ENCODE measurements around the gene FLVCR2. TPM values are rescaled to one million over a fixed set of nuclear protein-coding genes. Genes with fewer than 3 reads are reported as not detected.

Gene FLVCR2
- total and polyA plus RNA-seq, 2 of the 13 experiments (the other 11 are each of a cell fraction or from before 2014, with no cell fraction given): 9.9 to 10.5 TPM

GRCh38 chr14:75634848-75635247 lies 56.4 kb downstream of the FLVCR2 start:
- H3K27ac ChIP-seq (ENCODE audit: extremely low read length, insufficient read depth, low read length): no peak overlapping the region
- no peaks in the 10 kb centered on the region for H4K20me1 ChIP-seq (ENCODE audit: insufficient read depth, low read length)
- 97% methylated on average over 5 of the region's 5 CpGs for WGBS (ENCODE audit: low lambda C conversion rate)
- intact Hi-C loops (cut with micrococcal nuclease; ENCODE audit: unreplicated experiment): no loop called here
- ATAC-seq (no peak), DNase-seq (ENCODE audit: low spot score) (no peak), FAIRE-seq (no peak)
- no peaks in the 10 kb centered on the region for H3K27me3 ChIP-seq (ENCODE audit: control insufficient read depth in 1 of 2, insufficient read depth in 2 of 2, low read length in 2 of 2)
- H3K9me3 ChIP-seq (ENCODE audit: low read length): no peaks in the 10 kb centered on the region
- ChIA-PET CTCF (ENCODE audit: low intra/inter-chr PET ratio, low total read pairs) (no interaction called here), POLR2A (interaction anchor here (1.1 kb wide), 1 partner anchor 16 kb away, joined by 3 read pairs; no protein-coding TSS in a partner anchor)
- H3K9ac ChIP-seq (ENCODE audit: insufficient read depth, low read depth, low read length): no peak overlapping the region
- no peak overlapping the region for H3K4me2 ChIP-seq (ENCODE audit: low read depth, low read length)
- BruUV-seq (replicated peaks): no TSS peak
- H2AFZ ChIP-seq (ENCODE audit: low read length): no peak overlapping the region
- peaks cover 20% of the 10 kb centered on the region for H3K4me1 ChIP-seq (ENCODE audit: insufficient read depth, low read length)
- H3K79me2 ChIP-seq (ENCODE audit: insufficient read depth, low read length): no peaks in the 10 kb centered on the region
- no peak overlapping the region for H3K4me3 ChIP-seq (replicated peaks in 1 of 3; ENCODE audit: insufficient read depth in 1 of 3, low read depth in 2 of 3, low read length in 3 of 3)
- in situ Hi-C loops (cut with HindIII; ENCODE audit: extremely low pct_ligation_motif_present, low pct_unique_long_range_greater_than_20kb): no loop called here
- peaks cover 2 to 18% of the 10 kb centered on the region in 2 experiments; a peak in 4 of 5 replicates for H3K36me3 ChIP-seq (replicated peaks in 1 of 2; ENCODE audit: control insufficient read depth in 1 of 2, insufficient read depth in 2 of 2, low read length in 2 of 2)
- TF ChIP-seq CBX5 (CRISPR knock-in tag; IDR thresholded peaks at IDR 0.05; ENCODE audit: borderline replicate concordance): no peak
- no peak for TF ChIP-seq ZNF609 (CRISPR knock-in tag; IDR thresholded peaks at IDR 0.05; ENCODE audit: borderline replicate concordance)
- TF ChIP-seq FOSL2 (CRISPR knock-in tag; IDR thresholded peaks at IDR 0.05): no peak
- TF ChIP-seq DDIT3 (CRISPR knock-in tag; IDR thresholded peaks at IDR 0.05): no peak
- TF ChIP-seq ZKSCAN8 (CRISPR knock-in tag; IDR thresholded peaks at IDR 0.05; ENCODE audit: borderline replicate concordance): no peak
- no peak for TF ChIP-seq BRF2 (CRISPR knock-in tag; IDR thresholded peaks at IDR 0.05)
- TF ChIP-seq SNAPC4 (CRISPR knock-in tag; IDR thresholded peaks at IDR 0.05): no peak
- no peak for TF ChIP-seq KLF15 (CRISPR knock-in tag; IDR thresholded peaks at IDR 0.05; ENCODE audit: borderline replicate concordance)
- no peak for TF ChIP-seq ZNF850 (CRISPR knock-in tag; conservative IDR thresholded peaks at IDR 0.05)
- no peak for TF ChIP-seq ZNF768 (CRISPR knock-in tag; IDR thresholded peaks at IDR 0.05)
- TF ChIP-seq GPN1 (CRISPR knock-in tag; IDR thresholded peaks at IDR 0.05; ENCODE audit: borderline replicate concordance): no peak
- TF ChIP-seq ZNF619 (CRISPR knock-in tag; IDR thresholded peaks at IDR 0.05): no peak
- no peak for TF ChIP-seq RXRA (CRISPR knock-in tag; IDR thresholded peaks at IDR 0.05)
- no peak for TF ChIP-seq RNF2 (conservative IDR thresholded peaks at IDR 0.05; ENCODE audit: low read depth)
- TF ChIP-seq ZNF614 (CRISPR knock-in tag; IDR thresholded peaks at IDR 0.05; ENCODE audit: borderline replicate concordance): no peak

All from HepG2 (cell line).